ENCODE results near the gene CRYBG2. TPM values are rescaled to one million over a fixed set of nuclear protein-coding genes. Genes with fewer than 3 reads are reported as not detected.

The CRYBG2 gene
- total RNA-seq, 3 donors from 2014 or later (not counting 1 experiment from before 2014, with no cell fraction given) = 2.5 to 5.8 (median 3.2) TPM

GRCh38 chr1:26360807-26361604, 7.1 kb upstream of the CRYBG2 start:
- Histone ChIP-seq H3K9me3 (ENCODE audit: control insufficient read depth, insufficient read depth, low read length) (no peaks in the 10 kb centered on the region), H3K4me3 (ENCODE audit: low read length) (no peak overlapping the region), H3K36me3 (ENCODE audit: control insufficient read depth, insufficient read depth, low read length) (no peaks in the 10 kb centered on the region), H3K4me1 (ENCODE audit: control insufficient read depth, insufficient read depth, low read length) (peaks cover 48% of the 10 kb centered on the region), H3K27ac (ENCODE audit: low read length) (no peak overlapping the region), H3K27me3 (ENCODE audit: control insufficient read depth, insufficient read depth, low read length) (peaks cover 32% of the 10 kb centered on the region)
- WGBS (ENCODE audit: insufficient coverage) = 75% methylated on average over 27 of the region's 27 CpGs
- intact Hi-C loops (cut with micrococcal nuclease) = loop anchor here (10.0 kb wide), 1 partner anchor 54 kb away; the partner anchor contains the start of gene LIN28A
- DNase-seq (no peak), ATAC-seq (no peak)
- no peaks in the 10 kb centered on the region for H3K9me3 Mint-ChIP-seq
- H3K27me3 Mint-ChIP-seq (ENCODE audit: low read depth in 2 of 2) = peaks cover 60 to 65% of the 10 kb centered on the region in 2 donors
- peak overlapping the region; percentile 77 for H3K4me3 Mint-ChIP-seq
- peaks cover 45 to 48% of the 10 kb centered on the region in 2 donors for H3K4me1 Mint-ChIP-seq
- no peak overlapping the region for H3K27ac Mint-ChIP-seq
- TF ChIP-seq, protein P1, sequence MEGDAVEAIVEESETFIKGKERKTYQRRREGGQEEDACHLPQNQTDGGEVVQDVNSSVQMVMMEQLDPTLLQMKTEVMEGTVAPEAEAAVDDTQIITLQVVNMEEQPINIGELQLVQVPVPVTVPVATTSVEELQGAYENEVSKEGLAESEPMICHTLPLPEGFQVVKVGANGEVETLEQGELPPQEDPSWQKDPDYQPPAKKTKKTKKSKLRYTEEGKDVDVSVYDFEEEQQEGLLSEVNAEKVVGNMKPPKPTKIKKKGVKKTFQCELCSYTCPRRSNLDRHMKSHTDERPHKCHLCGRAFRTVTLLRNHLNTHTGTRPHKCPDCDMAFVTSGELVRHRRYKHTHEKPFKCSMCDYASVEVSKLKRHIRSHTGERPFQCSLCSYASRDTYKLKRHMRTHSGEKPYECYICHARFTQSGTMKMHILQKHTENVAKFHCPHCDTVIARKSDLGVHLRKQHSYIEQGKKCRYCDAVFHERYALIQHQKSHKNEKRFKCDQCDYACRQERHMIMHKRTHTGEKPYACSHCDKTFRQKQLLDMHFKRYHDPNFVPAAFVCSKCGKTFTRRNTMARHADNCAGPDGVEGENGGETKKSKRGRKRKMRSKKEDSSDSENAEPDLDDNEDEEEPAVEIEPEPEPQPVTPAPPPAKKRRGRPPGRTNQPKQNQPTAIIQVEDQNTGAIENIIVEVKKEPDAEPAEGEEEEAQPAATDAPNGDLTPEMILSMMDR (IDR thresholded peaks at IDR 0.05) = no peak
- H3K36me3 Mint-ChIP-seq = no peaks in the 10 kb centered on the region

DNA sequence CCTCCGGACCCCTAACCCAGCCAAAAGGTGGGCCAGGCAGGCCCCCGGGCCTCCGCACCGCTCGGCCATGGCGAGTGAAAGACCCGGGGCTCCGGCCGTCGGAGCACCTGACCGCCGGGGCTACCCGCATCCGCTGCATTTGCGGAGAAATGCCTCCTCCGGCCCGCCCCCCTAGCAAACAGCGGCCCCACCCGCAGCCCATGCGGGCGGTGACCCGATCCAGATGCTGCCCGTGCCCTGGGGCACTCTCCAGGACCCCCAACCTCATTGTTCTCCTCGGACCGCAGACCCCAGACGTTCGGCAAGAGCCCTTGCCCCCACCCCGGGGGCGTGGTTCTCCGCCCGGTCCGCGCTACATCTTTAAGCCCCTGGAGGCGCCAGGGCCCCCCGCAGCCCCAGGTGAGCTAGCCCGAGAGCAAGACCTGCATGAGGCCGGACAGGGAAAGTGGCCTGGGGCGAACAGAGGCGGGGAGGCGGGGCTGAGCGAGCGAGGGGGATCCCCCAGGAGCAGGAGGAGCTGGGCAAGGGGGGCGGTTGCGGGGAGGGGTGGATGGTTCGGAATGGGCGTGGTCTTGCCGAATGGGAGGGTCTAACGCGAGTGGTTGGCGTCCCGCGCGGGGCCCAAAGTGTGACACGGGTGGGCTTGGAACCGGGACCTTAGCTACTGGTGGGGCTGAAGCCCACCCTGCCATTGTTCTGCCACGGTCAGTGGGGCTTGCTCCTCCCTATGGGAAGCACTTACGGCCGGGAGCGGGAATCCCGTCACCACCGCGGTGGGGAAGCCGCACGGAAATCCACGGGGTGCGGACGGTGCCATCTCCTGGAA, 6.3 kb upstream of the CRYBG2 start:
- ATAC-seq = peak; percentile 28 to 58 (median 53)
- H3K36me3 Mint-ChIP-seq = no peaks in the 10 kb centered on the region

GRCh38 chr1:26358411-26359384, 4.8 kb upstream of the CRYBG2 start:
- peak in 1 of 2 donors; percentile 89 for DNase-seq
- peak overlapping the region; percentile 35 for H3K4me3 Mint-ChIP-seq
- peak in 2 of 3 donors; percentile 15 to 33 for ATAC-seq
- Histone ChIP-seq H3K36me3 (ENCODE audit: control insufficient read depth, insufficient read depth, low read length) (no peaks in the 10 kb centered on the region), H3K4me3 (ENCODE audit: low read length) (no peak overlapping the region), H3K4me1 (ENCODE audit: control insufficient read depth, insufficient read depth, low read length) (peaks cover 37% of the 10 kb centered on the region), H3K9me3 (ENCODE audit: control insufficient read depth, insufficient read depth, low read length) (no peaks in the 10 kb centered on the region), H3K27ac (ENCODE audit: low read length) (no peak overlapping the region), H3K27me3 (ENCODE audit: control insufficient read depth, insufficient read depth, low read length) (peaks cover 28% of the 10 kb centered on the region)
- H3K27ac Mint-ChIP-seq = no peak overlapping the region
- H3K36me3 Mint-ChIP-seq = no peaks in the 10 kb centered on the region
- H3K9me3 Mint-ChIP-seq = no peaks in the 10 kb centered on the region
- WGBS (ENCODE audit: insufficient coverage) = 70% methylated on average over 14 of the region's 15 CpGs
- H3K27me3 Mint-ChIP-seq (ENCODE audit: low read depth in 2 of 2) = peaks cover 48 to 57% of the 10 kb centered on the region in 2 donors
- TF ChIP-seq, protein P1 (IDR thresholded peaks at IDR 0.05) = no peak
- peaks cover 37 to 38% of the 10 kb centered on the region in 2 donors for H3K4me1 Mint-ChIP-seq
- intact Hi-C loops (cut with micrococcal nuclease) = no loop called here

More for the DNA sequence above, 6.3 kb upstream of the CRYBG2 start:
- Mint-ChIP-seq H3K27me3 (ENCODE audit: low read depth in 2 of 2) (peaks cover 63 to 69% of the 10 kb centered on the region in 2 donors), H3K9me3 (no peaks in the 10 kb centered on the region), H3K4me1 (peaks cover 50 to 52% of the 10 kb centered on the region in 2 donors), H3K27ac (peak overlapping the region in 1 of 2 donors; percentile 62), H3K4me3 (peak overlapping the region; percentile 70)
- Histone ChIP-seq H3K9me3 (ENCODE audit: control insufficient read depth, insufficient read depth, low read length) (no peaks in the 10 kb centered on the region), H3K27me3 (ENCODE audit: control insufficient read depth, insufficient read depth, low read length) (peaks cover 29% of the 10 kb centered on the region), H3K4me1 (ENCODE audit: control insufficient read depth, insufficient read depth, low read length) (peaks cover 52% of the 10 kb centered on the region), H3K36me3 (ENCODE audit: control insufficient read depth, insufficient read depth, low read length) (no peaks in the 10 kb centered on the region), H3K4me3 (ENCODE audit: low read length) (peak overlapping the region; percentile 20), H3K27ac (ENCODE audit: low read length) (no peak overlapping the region)
- WGBS (ENCODE audit: insufficient coverage) = 4% methylated on average over 67 of the region's 67 CpGs
- intact Hi-C loops (cut with micrococcal nuclease) = loop anchor here (10.0 kb wide), 1 partner anchor 55 kb away; the partner anchor contains the start of gene LIN28A
- peak in 1 of 2 donors; percentile 67 for DNase-seq
- TF ChIP-seq, protein P1 (IDR thresholded peaks at IDR 0.05) = no peak

All from natural killer cell (primary cell).